ENCODE measurements around the gene TSC1.
"Not testable (repeated sequence)": the region's sequence is repeated elsewhere in the genome, so short reads cannot be mapped to it uniquely, and the experiment has no call there.

TSC1 gene

DNA sequence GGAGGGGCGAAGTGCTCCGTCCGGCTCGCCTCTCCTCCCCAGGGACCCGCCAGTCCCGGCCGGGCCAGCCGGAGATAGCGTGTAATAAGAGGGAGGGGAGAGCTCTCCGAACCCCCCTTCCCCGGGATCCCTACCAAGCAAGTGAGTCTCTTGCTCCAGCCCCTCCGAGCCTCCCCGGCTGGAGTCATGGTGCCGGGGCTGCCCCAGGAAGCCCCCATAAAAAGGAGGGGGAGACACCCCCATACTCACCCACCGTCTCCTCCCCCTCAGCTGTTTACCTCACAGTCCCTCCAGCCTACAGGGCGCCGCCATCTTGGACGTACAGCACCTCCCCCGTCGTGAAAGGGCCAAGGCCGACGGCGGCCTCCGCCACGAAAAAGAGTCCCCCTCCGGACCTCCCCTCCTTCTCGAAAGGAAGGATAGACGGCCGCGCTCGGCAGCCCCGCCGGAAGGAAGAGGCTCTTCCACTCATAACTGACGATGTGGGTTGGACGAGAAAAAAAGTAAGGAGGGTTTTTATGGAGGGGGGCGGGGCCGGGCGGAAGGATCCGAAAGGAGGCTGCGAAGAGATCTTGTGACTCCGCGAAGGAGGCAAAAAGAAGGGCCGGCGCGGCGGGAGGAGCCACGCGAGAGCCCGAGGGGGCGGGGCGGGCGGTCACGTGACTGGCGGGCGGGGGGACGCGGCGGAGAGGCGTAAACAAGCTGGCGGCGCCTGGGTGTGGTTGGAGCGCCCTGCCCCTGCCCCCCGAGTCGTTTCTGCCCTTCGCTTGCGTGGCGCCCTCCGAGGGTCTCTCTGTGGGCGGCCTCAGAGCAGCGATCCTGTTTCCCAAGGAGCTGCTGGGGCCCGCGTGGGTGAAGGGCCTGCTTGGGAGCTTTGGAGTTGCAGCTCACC lies at the start of gene TSC1:
TSS of gene TSC1 (minus strand) at position 323 of the 892 bp plus-strand sequence. CDS start 15,744 bp downstream, outside the sequence.
- peak; percentile 91 to 97 for DNase-seq

DNA sequence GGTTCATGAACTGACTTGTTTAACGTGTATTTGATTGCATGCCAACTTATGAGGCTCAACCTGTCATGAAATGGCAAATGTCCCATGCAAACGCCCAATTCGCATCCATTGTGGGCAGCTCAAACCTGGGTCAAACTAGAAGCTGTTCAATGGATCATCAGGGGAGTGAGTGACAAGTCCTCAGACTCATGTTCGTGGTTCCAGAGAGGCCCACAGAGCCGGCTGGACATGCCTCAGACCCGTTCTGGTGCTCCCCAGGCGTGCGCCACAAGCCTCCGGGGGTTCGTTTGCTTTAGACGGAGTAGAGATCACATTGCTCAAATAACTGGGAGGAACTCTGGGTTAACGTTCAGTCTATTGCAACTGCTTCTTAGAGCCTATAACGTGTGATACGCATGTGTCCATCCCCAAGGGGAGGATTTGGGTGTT lies 49.1 kb upstream of the TSC1 start:
- no peak for DNase-seq

DNA sequence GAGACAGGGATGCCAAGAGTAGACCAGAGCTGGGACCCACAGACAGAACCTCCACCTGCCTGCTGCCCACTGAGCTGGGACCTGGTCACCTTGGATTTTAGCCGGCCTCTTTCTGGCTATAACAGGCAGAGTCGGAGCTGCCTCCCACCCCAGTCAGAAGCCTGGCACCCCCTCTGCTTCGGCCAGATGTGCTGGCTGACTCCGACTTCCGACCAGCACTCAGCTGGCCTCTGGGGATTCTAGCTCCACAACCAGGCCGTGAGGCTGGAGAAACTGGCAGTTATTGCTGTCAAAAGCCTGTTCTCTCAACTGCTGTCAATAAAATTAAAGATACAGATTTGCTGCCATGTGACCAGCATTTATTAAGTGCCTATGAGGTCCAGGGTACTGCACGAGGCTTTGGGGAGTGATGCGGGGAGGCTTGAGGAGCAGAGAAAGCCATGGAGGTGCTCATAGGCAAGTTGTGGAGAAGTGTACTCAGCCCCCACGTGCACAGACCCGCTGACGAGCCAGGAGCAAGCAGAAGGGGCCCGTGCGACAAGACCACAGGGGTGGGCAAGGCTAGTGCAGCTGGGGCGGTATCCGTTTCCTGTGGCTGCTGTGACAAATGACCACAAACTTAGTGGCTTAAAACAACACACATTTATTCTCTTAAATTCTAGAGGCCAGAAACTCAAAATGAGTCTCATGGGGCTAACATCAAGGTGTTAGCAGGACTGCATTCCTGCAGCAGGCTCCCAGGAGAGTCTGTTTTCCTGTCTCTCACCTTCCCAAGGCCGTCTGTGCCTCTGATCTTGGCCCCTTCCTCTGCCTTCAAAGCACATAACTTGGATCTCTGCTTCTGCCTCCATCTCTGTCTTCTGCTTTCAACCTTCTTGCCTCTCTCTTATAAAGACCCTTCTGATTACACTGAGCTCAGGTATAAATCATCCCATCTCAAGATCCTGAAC lies 47.2 kb upstream of the TSC1 start:
- peak in 1 of 2 donors; percentile 26 for DNase-seq

DNA sequence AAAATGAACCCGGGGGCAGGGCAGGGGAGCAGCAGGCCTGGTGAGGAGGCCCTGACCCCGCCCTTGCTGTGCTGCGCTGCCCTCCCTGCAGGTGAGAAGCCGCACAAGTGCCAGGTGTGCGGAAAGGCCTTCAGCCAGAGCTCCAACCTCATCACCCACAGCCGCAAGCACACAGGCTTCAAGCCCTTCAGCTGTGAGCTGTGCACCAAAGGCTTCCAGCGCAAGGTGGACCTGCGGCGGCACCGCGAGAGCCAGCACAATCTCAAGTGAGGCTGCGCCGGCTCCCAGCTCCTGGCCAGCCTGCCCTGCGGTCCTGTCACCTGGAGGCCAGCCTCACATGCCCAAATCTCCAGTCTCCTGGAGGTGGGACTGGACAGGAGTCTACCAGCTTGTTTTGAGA lies 46.4 kb upstream of the TSC1 start:
- no peak for DNase-seq

DNA sequence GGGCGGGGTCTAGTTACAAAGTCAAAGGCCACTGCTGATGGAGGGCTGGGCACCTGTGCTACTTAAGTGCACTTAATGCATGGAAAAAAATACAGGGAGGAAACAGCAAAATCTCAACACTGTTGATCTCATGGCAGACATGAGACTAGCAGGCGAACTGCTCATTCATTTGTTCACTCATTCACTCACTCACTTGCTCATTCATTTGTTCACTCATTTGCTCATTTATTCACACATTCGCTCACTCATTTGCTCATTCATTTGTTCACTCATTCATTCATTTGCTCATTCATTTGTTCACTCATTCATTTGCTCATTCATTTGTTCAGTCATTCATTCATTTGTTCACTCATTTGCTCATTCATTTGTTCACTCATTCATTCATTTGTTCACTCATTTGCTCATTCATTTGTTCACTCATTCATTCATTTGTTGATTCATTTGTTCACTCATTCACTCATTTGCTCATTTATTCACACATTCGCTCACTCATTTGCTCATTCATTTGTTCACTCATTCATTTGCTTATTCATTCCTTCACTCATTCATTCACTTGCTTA lies 45.7 kb upstream of the TSC1 start:
- DNase-seq = not testable (repeated sequence)

DNA sequence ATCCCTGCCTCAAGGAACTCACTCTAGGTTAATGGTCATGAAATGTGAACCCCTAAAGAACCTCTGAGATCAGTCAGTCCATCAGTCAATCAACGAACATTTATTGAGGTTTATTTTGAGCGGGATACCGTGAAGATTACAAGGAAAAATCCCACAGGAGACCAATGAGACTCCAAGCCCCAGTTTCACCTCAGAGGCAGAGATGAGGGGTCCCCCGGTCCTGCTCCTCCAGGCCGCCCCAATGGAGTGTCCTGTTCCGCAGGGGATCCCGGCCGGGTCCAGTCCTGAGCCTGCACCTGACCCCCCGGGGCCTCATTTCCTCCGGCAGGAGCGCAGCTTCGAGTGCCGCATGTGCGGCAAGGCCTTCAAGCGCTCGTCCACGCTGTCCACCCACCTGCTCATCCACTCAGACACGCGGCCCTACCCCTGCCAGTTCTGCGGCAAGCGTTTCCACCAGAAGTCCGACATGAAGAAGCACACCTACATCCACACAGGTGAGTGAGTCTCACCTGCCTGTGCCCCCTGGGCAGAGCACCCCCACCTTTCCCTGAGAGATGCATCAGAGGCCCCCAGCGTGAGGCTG lies 45.1 kb upstream of the TSC1 start:
- no peak for DNase-seq

DNA sequence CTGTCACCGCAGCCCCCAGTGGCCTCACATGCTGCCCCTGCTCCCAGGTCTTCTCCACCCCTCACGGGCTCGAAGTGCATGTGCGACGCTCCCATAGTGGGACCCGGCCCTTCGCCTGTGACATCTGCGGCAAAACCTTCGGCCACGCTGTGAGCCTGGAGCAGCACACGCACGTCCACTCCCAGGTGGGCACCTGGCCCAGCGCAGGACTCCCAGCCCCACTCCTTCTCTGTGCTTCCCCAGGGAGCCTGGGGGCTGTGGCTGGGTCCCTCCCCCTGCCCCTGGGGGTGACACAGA lies 44.5 kb upstream of the TSC1 start:
- no peak for DNase-seq

- no peak for DNase-seq
These were observed 44.0 kb upstream of the TSC1 start for GRCh38 chr9:132988244-132989013.

DNA sequence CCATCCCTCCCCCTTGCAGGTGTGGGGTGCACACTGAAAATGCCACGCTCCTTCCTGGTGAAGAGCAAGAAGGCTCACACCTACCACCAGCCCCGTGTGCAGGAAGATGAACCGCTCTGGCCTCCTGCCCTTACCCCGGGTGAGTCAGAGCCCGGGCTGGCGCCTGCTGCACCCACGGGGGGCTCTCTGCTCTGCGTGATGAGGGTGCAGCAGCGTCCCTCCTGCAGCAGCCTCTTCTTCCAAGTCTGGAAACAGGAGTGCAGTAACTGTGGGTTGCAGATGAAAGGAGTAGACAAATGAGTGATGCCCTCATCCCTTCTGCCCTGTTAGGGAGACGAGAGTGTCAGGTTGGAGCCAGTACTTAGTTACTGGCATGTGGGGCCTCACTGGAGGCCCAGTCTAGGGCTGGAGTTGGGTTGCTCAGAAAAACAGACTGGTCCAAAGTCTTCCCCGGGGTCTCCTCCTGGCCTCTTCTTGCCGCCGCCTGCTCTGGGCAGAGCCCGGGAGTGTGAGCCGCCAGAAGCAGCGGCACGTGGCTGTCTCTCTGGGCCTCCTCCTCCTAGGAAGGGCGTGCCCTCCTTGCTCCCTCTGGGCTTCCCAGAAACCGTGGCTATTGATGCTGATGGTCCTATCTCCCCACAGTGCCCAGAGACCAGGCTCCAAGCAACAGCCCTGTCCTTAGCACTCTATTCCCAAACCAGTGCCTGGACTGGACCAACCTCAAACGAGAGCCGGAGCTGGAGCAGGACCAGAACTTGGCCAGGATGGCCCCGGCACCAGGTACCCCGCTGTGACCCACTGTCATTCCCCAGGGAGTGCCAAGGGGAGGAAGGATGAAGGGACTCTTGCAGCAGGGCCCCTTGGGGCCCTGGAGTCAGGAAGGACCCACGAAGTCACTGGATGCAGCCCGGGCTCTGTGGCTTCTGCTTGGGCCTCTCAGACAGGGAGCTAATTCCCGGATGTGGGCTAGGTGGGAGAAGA lies 42.5 kb upstream of the TSC1 start:
- DNase-seq = peak in 1 of 2 donors; percentile 29

DNA sequence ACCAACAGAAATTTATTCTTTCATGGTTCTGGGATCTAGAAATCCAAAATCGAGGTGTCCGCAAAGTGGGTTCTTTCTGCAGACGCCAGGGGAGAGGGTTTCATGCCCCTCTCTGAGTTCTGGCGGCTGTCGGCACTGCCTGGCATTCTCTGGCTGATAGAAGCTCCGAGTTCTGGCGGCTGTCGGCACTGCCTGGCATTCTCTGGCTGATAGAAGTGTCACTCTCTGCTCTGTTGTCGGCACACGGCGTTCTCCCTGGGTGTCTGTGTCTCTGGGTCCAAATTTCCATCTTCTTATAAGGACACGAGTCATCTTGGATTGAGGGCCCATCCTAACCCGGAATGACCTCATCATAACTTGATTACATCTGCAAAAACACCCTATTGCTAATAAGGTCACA lies 41.7 kb upstream of the TSC1 start:
- DNase-seq = no peak

- no peak for DNase-seq
These were observed 41.1 kb upstream of the TSC1 start for GRCh38 chr9:132985489-132985888.

DNA sequence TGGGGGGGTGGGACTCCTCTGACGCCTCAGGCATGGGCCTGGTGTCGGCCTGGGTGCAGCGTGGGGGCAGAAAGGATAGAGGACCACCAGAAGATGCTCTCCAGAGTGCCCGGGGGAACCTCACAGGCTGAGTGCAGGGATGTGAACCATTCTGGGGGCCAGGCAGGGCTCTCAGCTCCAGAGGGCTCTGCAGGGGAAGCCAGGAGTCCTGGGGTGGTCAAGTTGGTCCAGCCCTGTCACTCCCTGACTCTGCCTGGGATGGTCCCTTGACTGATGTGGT lies 40.6 kb upstream of the TSC1 start:
- DNase-seq = no peak

- peak in 1 of 2 donors; percentile 12 for DNase-seq
These were observed 40.0 kb upstream of the TSC1 start for GRCh38 chr9:132984202-132985070.

GRCh38 chr9:132983491-132984201 lies 39.2 kb upstream of the TSC1 start:
- no peak for DNase-seq

- DNase-seq = peak in 1 of 2 donors; percentile 45
These were observed 38.0 kb upstream of the TSC1 start for GRCh38 chr9:132982458-132982857.

DNA sequence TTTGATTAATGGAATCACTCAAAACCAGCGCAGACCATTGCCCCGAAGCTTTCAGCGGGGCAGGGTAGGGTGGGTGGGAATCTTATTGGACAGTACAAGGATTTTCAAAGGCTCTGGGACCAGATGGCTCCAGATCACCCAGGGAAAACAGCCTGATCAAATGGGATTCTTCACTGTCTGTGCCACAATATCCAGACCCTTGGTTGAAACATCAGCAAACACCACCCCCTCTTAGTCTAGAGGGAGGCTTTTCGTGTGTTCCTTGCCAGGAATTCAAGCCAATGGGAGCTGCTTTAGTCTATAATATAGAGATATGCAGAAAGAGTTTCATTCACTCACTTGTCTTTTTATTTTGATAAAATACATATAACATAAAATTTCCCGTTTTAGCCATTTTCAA lies 35.7 kb upstream of the TSC1 start:
- DNase-seq = no peak

DNA sequence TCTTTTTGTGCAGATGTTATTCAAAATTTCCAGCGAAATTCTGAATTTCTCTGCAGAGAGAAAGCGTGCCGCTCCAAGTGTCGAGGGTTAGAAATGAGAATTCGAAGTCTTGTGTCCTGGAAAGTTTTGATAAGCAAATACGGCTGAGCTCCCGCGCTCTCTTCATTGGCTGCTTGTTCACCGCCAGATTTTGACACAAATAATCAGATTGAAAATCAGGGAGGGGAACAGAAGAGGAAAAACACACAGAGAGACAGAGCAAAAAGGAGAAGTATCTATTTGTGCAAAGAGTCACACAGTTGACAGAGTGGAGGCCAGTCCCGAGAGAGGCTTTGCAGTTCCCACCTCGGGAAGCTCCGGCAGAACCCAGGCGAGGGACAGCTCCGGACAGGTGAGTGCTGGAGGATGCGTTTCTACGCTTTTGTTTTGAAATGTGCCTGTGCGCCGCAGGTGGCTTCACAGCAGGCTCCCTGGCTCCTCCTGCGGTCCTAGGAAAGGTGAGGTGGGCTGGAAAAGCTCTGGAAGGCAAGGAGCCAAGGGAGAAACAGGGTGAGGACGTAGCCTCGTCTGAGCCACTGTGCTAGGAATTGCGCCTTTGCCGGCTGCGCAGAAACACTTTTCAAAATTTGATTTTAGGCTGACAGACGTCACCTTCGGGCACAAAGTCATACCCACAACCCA lies 34.2 kb upstream of the TSC1 start, which contains the start of gene GFI1B:
TSS of gene GFI1B (plus strand) at position 244 of the 681 bp plus-strand sequence. CDS start 7,985 bp downstream, outside the sequence.
- DNase-seq = peak in 1 of 2 donors; percentile 53

DNA sequence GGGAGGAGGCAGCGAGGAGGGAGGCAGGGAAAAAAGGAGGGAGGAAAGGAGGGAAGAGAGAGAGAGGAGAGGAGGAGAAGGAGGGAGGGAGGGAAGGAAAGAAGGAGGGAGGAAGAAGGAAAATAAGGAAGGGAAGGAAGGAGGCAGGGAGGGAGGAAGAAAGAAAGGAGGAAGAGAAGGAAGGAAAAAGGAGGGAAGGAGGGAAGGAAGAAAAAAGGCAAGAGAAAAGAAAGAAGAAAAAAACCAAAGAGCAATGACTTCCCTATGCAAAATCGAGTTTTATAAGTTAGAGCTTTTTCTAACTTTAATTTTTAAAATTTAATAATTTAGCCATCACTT lies 33.7 kb upstream of the TSC1 start:
- DNase-seq = no peak

GRCh38 chr9:132976571-132976970 lies 32.2 kb upstream of the TSC1 start:
- DNase-seq = no peak
